K562 (cell line): ENCODE results near the gene NUDT1. TPM values are rescaled to one million over a fixed set of nuclear protein-coding genes. Genes with fewer than 3 reads are reported as not detected.

Source experiments
- ATAC-seq: fragments of 200-7000 bp; cut with Tn5 transposase; 3 replicates; pipeline ENCODE4 v1.9.1; 2020; ENCODE audit warnings: moderate library complexity
- BruUV-seq: library from RNA; stranded (reverse); fragments of 400-500 nt; replicated peaks from 2 replicates; lab custom pipeline; 2021; lab: Mats Ljungman, UMichigan
- CTCF ChIA-PET: fragments of 300-600 bp; formaldehyde crosslinking; extraction: SDS; loops from one replicate; lab custom pipeline; 2021; ENCODE audit warnings: low intra/inter-chr PET ratio; lab: Yijun Ruan, JAX
- POLR2A ChIA-PET: fragments of 300-600, 350-650 bp; sonication (Branson Sonifier 250); formaldehyde crosslinking; extraction: SDS; loops from one replicate; lab custom pipeline; 2021; ENCODE audit warnings: antibody characterized with exemption, inconsistent platforms; lab: Yijun Ruan, JAX
- DNase-seq, 4 experiments: peaks; one replicate each; pipeline versions ENCODE4 v3.0.0 to v3.0.0-alpha.2; 2011 to 2018; ENCODE audit warnings: low spot score in 3 of 4, mixed read lengths in 3 of 4; ENCODE audit errors: extremely low read depth in 1 of 4
- FAIRE-seq: peaks from 2 replicates; lab custom pipeline; 2011; peaks lifted over from hg19 to GRCh38; lab: Jason Lieb, UNC
- H2AFZ ChIP-seq: 2 replicates; pipeline ENCODE4 v1.6.0; 2011; ENCODE audit warnings: low read depth, low read length, control low read depth, inconsistent platforms
- H3K27ac ChIP-seq: fragments of 200-600 bp; 3 replicates; pipeline ENCODE4 v1.8.0; 2011; ENCODE audit warnings: low read depth, mild to moderate bottlenecking, control low read depth, inconsistent platforms, low read length, moderate library complexity, mixed read lengths; ENCODE audit errors: extremely low read depth
- H3K27me3 ChIP-seq, 2 experiments: fragments of 300-600 bp in 1 of 2; 2 replicates in 1 of 2; 3 replicates in 1 of 2; pipeline versions ENCODE4 v1.6.0 to v1.8.0; 2011; ENCODE audit warnings: inconsistent platforms in 2 of 2, low read length in 2 of 2, mild to moderate bottlenecking in 1 of 2, mixed read lengths in 1 of 2, moderate library complexity in 1 of 2; ENCODE audit not compliant: control insufficient read depth in 2 of 2, insufficient read depth in 2 of 2
- H3K36me3 ChIP-seq: fragments of 300-600 bp; 3 replicates; pipeline ENCODE4 v1.8.0; 2011; ENCODE audit warnings: mild to moderate bottlenecking, low read length, inconsistent platforms; ENCODE audit not compliant: control insufficient read depth, insufficient read depth
- H3K4me1 ChIP-seq, 2 experiments: fragments of 200-600 bp in 1 of 2; replicated peaks in 1 of 2; 2 replicates in 1 of 2; 3 replicates in 1 of 2; pipeline versions ENCODE4 v1.5.1 to v1.8.0; 2011; ENCODE audit warnings: inconsistent platforms in 2 of 2, low read length in 2 of 2, mild to moderate bottlenecking in 1 of 2, mixed read lengths in 1 of 2, moderate library complexity in 1 of 2; ENCODE audit not compliant: control insufficient read depth in 2 of 2, insufficient read depth in 2 of 2
- H3K4me2 ChIP-seq: 2 replicates; pipeline ENCODE4 v1.6.1; 2011; ENCODE audit warnings: low read length, control low read depth, inconsistent platforms, mixed read lengths; ENCODE audit not compliant: insufficient read depth
- H3K4me3 ChIP-seq: fragments of 200-600 bp; sonication (generic), shearing (Covaris generic); 2 replicates; pipeline ENCODE4 v1.5.1; 2016; ENCODE audit warnings: control low read depth, inconsistent platforms
- H3K79me2 ChIP-seq: fragments of 200-600 bp; 3 replicates; pipeline ENCODE4 v1.8.0; 2011; ENCODE audit warnings: low read length, inconsistent platforms; ENCODE audit not compliant: control insufficient read depth, insufficient read depth
- H3K9ac ChIP-seq, 2 experiments: 2 replicates each; pipeline versions ENCODE4 v1.6.0 to v1.6.1; 2011; ENCODE audit warnings: low read depth in 2 of 2, low read length in 2 of 2, control low read depth in 1 of 2, inconsistent platforms in 1 of 2, mild to moderate bottlenecking in 1 of 2, mixed read lengths in 1 of 2; ENCODE audit not compliant: insufficient read depth in 1 of 2
- H3K9me1 ChIP-seq: one replicate; pipeline ENCODE4 v1.6.0; 2011; ENCODE audit warnings: inconsistent platforms, mild to moderate bottlenecking, low read length, moderate library complexity; ENCODE audit not compliant: control insufficient read depth, insufficient read depth
- H3K9me3 ChIP-seq: replicated peaks from 2 replicates; pipeline ENCODE4 v1.5.1; 2011; ENCODE audit warnings: low read depth, low read length, inconsistent platforms; ENCODE audit not compliant: control insufficient read depth, insufficient read depth
- H4K20me1 ChIP-seq: replicated peaks from 2 replicates; pipeline ENCODE4 v1.6.1; 2011; ENCODE audit warnings: low read length, inconsistent platforms, mixed read lengths; ENCODE audit not compliant: control insufficient read depth, insufficient read depth
- ELF2 ChIP-seq: fragments of 250-450 bp; sonication (Bioruptor Pico); IDR thresholded peaks from 2 replicates; pipeline ENCODE4 v1.5.0; 2021; ENCODE audit warnings: mild to moderate bottlenecking
- FOXA3 ChIP-seq, 2 experiments: fragments of 450-650 bp in 1 of 2; sonication (generic) in 1 of 2; formaldehyde crosslinking; IDR thresholded peaks in 1 of 2; conservative IDR thresholded peaks in 1 of 2; 2 replicates each; pipeline versions ENCODE4 v1.4.0 to v1.8.0; 2020 to 2022; ENCODE audit warnings: mild to moderate bottlenecking in 2 of 2, missing genetic modification reagents in 1 of 2
- HNRNPLL ChIP-seq: fragments of 200-400 bp; formaldehyde crosslinking; IDR thresholded peaks from 2 replicates; pipeline ENCODE4 v1.6.1; 2017; ENCODE audit warnings: low read length, low read depth, mild to moderate bottlenecking; ENCODE audit not compliant: poor library complexity, severe bottlenecking
- KLF13 ChIP-seq: fragments of 450-650 bp; IDR thresholded peaks from 2 replicates; pipeline ENCODE4 v1.6.1; 2016; ENCODE audit warnings: missing genetic modification characterization, low read depth, mild to moderate bottlenecking, missing compliant biosample characterization, moderate library complexity, borderline replicate concordance
- MAX ChIP-seq: sonication (generic); formaldehyde crosslinking; IDR thresholded peaks from 2 replicates; pipeline ENCODE4 v1.9.0; 2022; ENCODE audit warnings: mild to moderate bottlenecking, missing genetic modification reagents
- NR0B1 ChIP-seq: fragments of 450-650 bp; IDR thresholded peaks from one replicate; pipeline ENCODE4 v1.6.1; 2018; ENCODE audit warnings: mild to moderate bottlenecking, moderate library complexity; ENCODE audit not compliant: partially characterized antibody
- POLR2AphosphoS5 ChIP-seq: IDR thresholded peaks from 2 replicates; pipeline ENCODE4 v1.6.1; 2011; ENCODE audit warnings: mild to moderate bottlenecking, low read depth, low read length, moderate library complexity; ENCODE audit not compliant: control insufficient read depth, insufficient read depth
- SMAD3 ChIP-seq: fragments of 450-650 bp; formaldehyde crosslinking; conservative IDR thresholded peaks from 2 replicates; pipeline ENCODE4 v1.4.0; 2020; ENCODE audit warnings: mild to moderate bottlenecking
- THRB ChIP-seq: fragments of 450-650 bp; formaldehyde crosslinking; conservative IDR thresholded peaks from 2 replicates; pipeline ENCODE4 v1.4.0; 2022; ENCODE audit warnings: mild to moderate bottlenecking, missing genetic modification characterization
- ZFPM2 ChIP-seq: fragments of 250-450 bp; sonication (Bioruptor Pico); IDR thresholded peaks from 2 replicates; pipeline ENCODE4 v1.5.1; 2022; ENCODE audit warnings: mild to moderate bottlenecking
- ZFX ChIP-seq: sonication (generic); formaldehyde crosslinking; IDR thresholded peaks from 2 replicates; pipeline ENCODE4 v1.8.0; 2022; ENCODE audit warnings: mild to moderate bottlenecking, missing genetic modification reagents, moderate library complexity
- ZNF121 ChIP-seq: sonication (generic); formaldehyde crosslinking; conservative IDR thresholded peaks from 2 replicates; pipeline ENCODE4 v1.8.0; 2022; ENCODE audit warnings: missing genetic modification reagents
- ZNF586 ChIP-seq: fragments of 450-650 bp; formaldehyde crosslinking; conservative IDR thresholded peaks from 2 replicates; pipeline ENCODE4 v1.4.0; 2020; ENCODE audit warnings: mild to moderate bottlenecking, moderate library complexity
- ZNF696 ChIP-seq: fragments of 250-450 bp; sonication (Bioruptor Pico); conservative IDR thresholded peaks from 2 replicates; pipeline ENCODE4 v1.4.0; 2020; ENCODE audit warnings: mild to moderate bottlenecking, moderate library complexity
- whole genome bisulfite sequencing: fragments of 100-300 bp; shearing (Covaris generic); methylation state at CpG from one replicate; pipeline ENCODE4 v1.1.6; 2016; ENCODE audit warnings: low coverage, mixed read lengths; ENCODE audit not compliant: insufficient coverage; ENCODE audit errors: missing lambda C conversion rate; 5-methylcytosine and 5-hydroxymethylcytosine counted together
- in situ Hi-C: fragments of 300-500 bp; cut with MboI; formaldehyde crosslinking; loops from 4 replicates; pipeline ENCODE4 v1.15.0; 2018; ENCODE audit warnings: inconsistent platforms, mixed read lengths
- intact Hi-C: fragments of 100-400 bp; cut with micrococcal nuclease; formaldehyde crosslinking; loops from 2 replicates; pipeline ENCODE4 v1.14.2; 2022
- polyA plus RNA-seq, 8 experiments: library from polyadenylated mRNA; depleted of rRNA in 4 of 8; stranded (reverse) in 5 of 8; unstranded in 3 of 8; fragments of >200 nt; fragmentation: Nextera tagmentation in 2 of 8; fragmentation: Illumina TruSeq in 1 of 8; extraction: Ambion mirVana in 2 of 8; extraction: Trizol in 1 of 8; gene quantifications; 2 replicates each; pipeline versions ENCODE4 v1.2.1 to v1.2.3, GENCODE V29; 2011 to 2014; ENCODE audit warnings: inconsistent platforms in 1 of 8, missing spikeins in 1 of 8
- total RNA-seq, 7 experiments: library from RNA; depleted of rRNA in 6 of 7; stranded (reverse); fragments of >200 nt in 6 of 7; fragmentation: Illumina TruSeq in 2 of 7; extraction: Trizol in 2 of 7; gene quantifications; 2 replicates each; pipeline versions ENCODE4 v1.2.1 to v1.2.3, GENCODE V29; 2011 to 2021; ENCODE audit warnings: low replicate concordance in 1 of 7

Gene NUDT1
- total and polyA plus RNA-seq, 9 of the 15 experiments (the other 6 are each of a cell fraction or from before 2014, with no cell fraction given) = 5.3 to 73.3 (median 29.6) TPM

- Histone ChIP-seq H3K9me3 (0 out of 2 replicates have a peak, but pooled peaks cover 2% of the 10 kb centered on the region), H3K9ac (no peak overlapping the region), H3K9me1 (no peaks in the 10 kb centered on the region), H3K27ac (no peak overlapping the region), H3K36me3 (peaks cover 83% of the 10 kb centered on the region; the same call in 2 of the 3 replicates), H3K4me2 (no peak overlapping the region), H4K20me1 (no peaks in the 10 kb centered on the region), H2AFZ (no peak overlapping the region), H3K4me1 (no peaks in the 10 kb centered on the region), H3K4me3 (no peak overlapping the region), H3K27me3 (no peaks in the 10 kb centered on the region), H3K79me2 (no peaks in the 10 kb centered on the region)
- POLR2A ChIA-PET = interaction anchor here (0.6 kb wide), 1 partner anchor 10 kb away, joined by 3 read pairs; no protein-coding TSS in a partner anchor
- ATAC-seq = no peak
- BruUV-seq = no TSS peak
- intact Hi-C loops (no loop called here), in situ Hi-C loops (no loop called here)
- no peak for DNase-seq
- 91% methylated on average over 16 of the region's 19 CpGs for WGBS
- CTCF ChIA-PET = no interaction called here
- FAIRE-seq = no peak
- TF ChIP-seq THRB (CRISPR knock-in tag) = no peak
- no peak for TF ChIP-seq ELF2 (CRISPR knock-in tag)
- no peak for TF ChIP-seq ZNF696 (CRISPR knock-in tag)
- no peak for TF ChIP-seq ZFPM2 (CRISPR knock-in tag)
- no peak for TF ChIP-seq FOXA3 (CRISPR knock-in tag; conservative IDR thresholded peaks at IDR 0.05 in 1 of 2, IDR thresholded peaks at IDR 0.05 in 1 of 2)
- no peak for TF ChIP-seq ZNF586 (CRISPR knock-in tag)
- TF ChIP-seq ZNF121 (CRISPR knock-in tag) = no peak
- no peak for TF ChIP-seq SMAD3
- no peak for TF ChIP-seq KLF13 (tag)
- no peak for TF ChIP-seq MAX (CRISPR knock-in tag)
- TF ChIP-seq ZFX (CRISPR knock-in tag) = no peak
- TF ChIP-seq POLR2AphosphoS5 = no peak
- TF ChIP-seq HNRNPLL = no peak
- TF ChIP-seq NR0B1 = no peak
These were observed 24.1 kb upstream of the NUDT1 start for GRCh38 chr7:2217716-2218443.
